ENCODE measurements around the gene ARVCF. TPM values are rescaled to one million over a fixed set of nuclear protein-coding genes. Genes with fewer than 3 reads are reported as not detected.

ARVCF gene
- total and polyA plus RNA-seq, 2 experiments from 2014 or later, result 15.6 to 122 TPM

DNA sequence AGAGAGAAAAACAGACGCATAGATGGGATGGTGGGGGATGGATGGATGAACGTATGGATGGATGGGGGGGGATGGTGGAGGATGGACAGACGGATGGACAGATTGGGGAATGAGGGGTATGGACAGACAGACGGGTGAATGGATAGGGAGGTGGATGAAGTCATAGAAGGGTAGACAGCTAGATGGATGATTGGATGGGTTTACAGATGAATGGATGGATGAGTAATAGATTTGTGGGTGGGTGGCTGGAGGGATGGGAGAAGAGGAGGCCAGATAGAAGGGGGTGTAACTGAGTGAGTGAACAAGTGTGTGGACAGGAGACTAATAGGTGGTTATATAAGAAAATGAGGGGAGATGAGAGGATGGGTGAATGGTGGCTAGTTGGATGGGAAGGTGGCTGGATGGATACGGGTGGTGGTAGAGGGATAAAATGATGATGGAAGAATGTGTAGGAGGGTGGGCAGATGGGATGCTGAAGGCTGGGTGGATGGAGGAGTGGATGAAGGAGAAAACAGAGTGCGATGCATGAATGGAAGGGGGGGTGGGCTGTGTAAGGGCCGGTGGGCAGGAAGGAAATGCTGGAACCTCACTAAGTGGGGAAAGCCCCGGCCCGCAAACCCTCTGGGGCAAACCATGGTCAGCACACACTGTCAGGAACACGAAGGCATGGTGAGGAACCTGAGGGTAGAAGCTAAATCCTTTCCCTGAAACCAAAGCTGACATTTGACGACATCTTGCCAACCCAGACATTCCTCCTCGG lies 21.6 kb downstream of the ARVCF start:
- Mint-ChIP-seq H3K9me3 (no peaks in the 10 kb centered on the region), H3K36me3 (ENCODE audit: low read depth) (no peaks in the 10 kb centered on the region), H3K27ac (no peak overlapping the region), H3K27me3 (ENCODE audit: insufficient read depth, low read depth, poor library complexity) (peaks cover 11% of the 10 kb centered on the region), H3K4me1 (peaks cover 15% of the 10 kb centered on the region), H3K4me3 (no peak overlapping the region)
- no peaks in the 10 kb centered on the region for H3K36me3 ChIP-seq (ENCODE audit: insufficient read depth)
- H3K4me3 ChIP-seq, result no peak overlapping the region
- H4K20me1 ChIP-seq (replicated peaks; ENCODE audit: insufficient read depth), result no peaks in the 10 kb centered on the region
- H3K4me2 ChIP-seq, result no peak overlapping the region
- no peaks in the 10 kb centered on the region for H3K79me2 ChIP-seq (replicated peaks; ENCODE audit: insufficient read depth)
- peaks cover 11% of the 10 kb centered on the region for H3K4me1 ChIP-seq (ENCODE audit: insufficient read depth)
- DNase-seq (ENCODE audit: low spot score), result no peak
- no peak overlapping the region for H3K27ac ChIP-seq (ENCODE audit: low read depth)
- no peak for TF ChIP-seq ZNF114 (CRISPR knock-in tag; IDR thresholded peaks at IDR 0.05)
- TF ChIP-seq, protein P1, sequence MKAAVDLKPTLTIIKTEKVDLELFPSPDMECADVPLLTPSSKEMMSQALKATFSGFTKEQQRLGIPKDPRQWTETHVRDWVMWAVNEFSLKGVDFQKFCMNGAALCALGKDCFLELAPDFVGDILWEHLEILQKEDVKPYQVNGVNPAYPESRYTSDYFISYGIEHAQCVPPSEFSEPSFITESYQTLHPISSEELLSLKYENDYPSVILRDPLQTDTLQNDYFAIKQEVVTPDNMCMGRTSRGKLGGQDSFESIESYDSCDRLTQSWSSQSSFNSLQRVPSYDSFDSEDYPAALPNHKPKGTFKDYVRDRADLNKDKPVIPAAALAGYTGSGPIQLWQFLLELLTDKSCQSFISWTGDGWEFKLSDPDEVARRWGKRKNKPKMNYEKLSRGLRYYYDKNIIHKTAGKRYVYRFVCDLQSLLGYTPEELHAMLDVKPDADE (IDR thresholded peaks at IDR 0.05), result no peak
- no peak for TF ChIP-seq STAT1 (IDR thresholded peaks at IDR 0.05; ENCODE audit: unreplicated experiment)
- no peak for TF ChIP-seq JUNB (IDR thresholded peaks at IDR 0.05; ENCODE audit: unreplicated experiment)
- TF ChIP-seq CREB1 (CRISPR knock-in tag; IDR thresholded peaks at IDR 0.05; ENCODE audit: low read depth), result no peak
- TF ChIP-seq, protein P2, sequence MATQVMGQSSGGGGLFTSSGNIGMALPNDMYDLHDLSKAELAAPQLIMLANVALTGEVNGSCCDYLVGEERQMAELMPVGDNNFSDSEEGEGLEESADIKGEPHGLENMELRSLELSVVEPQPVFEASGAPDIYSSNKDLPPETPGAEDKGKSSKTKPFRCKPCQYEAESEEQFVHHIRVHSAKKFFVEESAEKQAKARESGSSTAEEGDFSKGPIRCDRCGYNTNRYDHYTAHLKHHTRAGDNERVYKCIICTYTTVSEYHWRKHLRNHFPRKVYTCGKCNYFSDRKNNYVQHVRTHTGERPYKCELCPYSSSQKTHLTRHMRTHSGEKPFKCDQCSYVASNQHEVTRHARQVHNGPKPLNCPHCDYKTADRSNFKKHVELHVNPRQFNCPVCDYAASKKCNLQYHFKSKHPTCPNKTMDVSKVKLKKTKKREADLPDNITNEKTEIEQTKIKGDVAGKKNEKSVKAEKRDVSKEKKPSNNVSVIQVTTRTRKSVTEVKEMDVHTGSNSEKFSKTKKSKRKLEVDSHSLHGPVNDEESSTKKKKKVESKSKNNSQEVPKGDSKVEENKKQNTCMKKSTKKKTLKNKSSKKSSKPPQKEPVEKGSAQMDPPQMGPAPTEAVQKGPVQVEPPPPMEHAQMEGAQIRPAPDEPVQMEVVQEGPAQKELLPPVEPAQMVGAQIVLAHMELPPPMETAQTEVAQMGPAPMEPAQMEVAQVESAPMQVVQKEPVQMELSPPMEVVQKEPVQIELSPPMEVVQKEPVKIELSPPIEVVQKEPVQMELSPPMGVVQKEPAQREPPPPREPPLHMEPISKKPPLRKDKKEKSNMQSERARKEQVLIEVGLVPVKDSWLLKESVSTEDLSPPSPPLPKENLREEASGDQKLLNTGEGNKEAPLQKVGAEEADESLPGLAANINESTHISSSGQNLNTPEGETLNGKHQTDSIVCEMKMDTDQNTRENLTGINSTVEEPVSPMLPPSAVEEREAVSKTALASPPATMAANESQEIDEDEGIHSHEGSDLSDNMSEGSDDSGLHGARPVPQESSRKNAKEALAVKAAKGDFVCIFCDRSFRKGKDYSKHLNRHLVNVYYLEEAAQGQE (IDR thresholded peaks at IDR 0.05; ENCODE audit: unreplicated experiment), result no peak
- TF ChIP-seq, protein P3, sequence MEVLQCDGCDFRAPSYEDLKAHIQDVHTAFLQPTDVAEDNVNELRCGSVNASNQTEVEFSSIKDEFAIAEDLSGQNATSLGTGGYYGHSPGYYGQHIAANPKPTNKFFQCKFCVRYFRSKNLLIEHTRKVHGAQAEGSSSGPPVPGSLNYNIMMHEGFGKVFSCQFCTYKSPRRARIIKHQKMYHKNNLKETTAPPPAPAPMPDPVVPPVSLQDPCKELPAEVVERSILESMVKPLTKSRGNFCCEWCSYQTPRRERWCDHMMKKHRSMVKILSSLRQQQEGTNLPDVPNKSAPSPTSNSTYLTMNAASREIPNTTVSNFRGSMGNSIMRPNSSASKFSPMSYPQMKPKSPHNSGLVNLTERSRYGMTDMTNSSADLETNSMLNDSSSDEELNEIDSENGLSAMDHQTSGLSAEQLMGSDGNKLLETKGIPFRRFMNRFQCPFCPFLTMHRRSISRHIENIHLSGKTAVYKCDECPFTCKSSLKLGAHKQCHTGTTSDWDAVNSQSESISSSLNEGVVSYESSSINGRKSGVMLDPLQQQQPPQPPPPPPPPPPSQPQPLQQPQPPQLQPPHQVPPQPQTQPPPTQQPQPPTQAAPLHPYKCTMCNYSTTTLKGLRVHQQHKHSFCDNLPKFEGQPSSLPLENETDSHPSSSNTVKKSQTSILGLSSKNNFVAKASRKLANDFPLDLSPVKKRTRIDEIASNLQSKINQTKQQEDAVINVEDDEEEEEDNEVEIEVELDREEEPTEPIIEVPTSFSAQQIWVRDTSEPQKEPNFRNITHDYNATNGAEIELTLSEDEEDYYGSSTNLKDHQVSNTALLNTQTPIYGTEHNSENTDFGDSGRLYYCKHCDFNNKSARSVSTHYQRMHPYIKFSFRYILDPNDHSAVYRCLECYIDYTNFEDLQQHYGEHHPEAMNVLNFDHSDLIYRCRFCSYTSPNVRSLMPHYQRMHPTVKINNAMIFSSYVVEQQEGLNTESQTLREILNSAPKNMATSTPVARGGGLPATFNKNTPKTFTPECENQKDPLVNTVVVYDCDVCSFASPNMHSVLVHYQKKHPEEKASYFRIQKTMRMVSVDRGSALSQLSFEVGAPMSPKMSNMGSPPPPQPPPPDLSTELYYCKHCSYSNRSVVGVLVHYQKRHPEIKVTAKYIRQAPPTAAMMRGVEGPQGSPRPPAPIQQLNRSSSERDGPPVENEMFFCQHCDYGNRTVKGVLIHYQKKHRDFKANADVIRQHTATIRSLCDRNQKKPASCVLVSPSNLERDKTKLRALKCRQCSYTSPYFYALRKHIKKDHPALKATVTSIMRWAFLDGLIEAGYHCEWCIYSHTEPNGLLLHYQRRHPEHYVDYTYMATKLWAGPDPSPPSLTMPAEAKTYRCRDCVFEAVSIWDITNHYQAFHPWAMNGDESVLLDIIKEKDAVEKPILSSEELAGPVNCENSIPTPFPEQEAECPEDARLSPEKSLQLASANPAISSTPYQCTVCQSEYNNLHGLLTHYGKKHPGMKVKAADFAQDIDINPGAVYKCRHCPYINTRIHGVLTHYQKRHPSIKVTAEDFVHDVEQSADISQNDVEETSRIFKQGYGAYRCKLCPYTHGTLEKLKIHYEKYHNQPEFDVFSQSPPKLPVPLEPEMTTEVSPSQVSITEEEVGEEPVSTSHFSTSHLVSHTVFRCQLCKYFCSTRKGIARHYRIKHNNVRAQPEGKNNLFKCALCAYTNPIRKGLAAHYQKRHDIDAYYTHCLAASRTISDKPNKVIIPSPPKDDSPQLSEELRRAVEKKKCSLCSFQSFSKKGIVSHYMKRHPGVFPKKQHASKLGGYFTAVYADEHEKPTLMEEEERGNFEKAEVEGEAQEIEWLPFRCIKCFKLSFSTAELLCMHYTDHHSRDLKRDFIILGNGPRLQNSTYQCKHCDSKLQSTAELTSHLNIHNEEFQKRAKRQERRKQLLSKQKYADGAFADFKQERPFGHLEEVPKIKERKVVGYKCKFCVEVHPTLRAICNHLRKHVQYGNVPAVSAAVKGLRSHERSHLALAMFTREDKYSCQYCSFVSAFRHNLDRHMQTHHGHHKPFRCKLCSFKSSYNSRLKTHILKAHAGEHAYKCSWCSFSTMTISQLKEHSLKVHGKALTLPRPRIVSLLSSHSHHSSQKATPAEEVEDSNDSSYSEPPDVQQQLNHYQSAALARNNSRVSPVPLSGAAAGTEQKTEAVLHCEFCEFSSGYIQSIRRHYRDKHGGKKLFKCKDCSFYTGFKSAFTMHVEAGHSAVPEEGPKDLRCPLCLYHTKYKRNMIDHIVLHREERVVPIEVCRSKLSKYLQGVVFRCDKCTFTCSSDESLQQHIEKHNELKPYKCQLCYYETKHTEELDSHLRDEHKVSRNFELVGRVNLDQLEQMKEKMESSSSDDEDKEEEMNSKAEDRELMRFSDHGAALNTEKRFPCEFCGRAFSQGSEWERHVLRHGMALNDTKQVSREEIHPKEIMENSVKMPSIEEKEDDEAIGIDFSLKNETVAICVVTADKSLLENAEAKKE (CRISPR knock-in tag; IDR thresholded peaks at IDR 0.05), result no peak
- no peak for TF ChIP-seq EZH2phosphoT487 (IDR thresholded peaks at IDR 0.05; ENCODE audit: unreplicated experiment)
- no peak for TF ChIP-seq ZNF331 (CRISPR knock-in tag; IDR thresholded peaks at IDR 0.05; ENCODE audit: low read depth)
- TF ChIP-seq EZH2 (IDR thresholded peaks at IDR 0.05; ENCODE audit: low read depth, unreplicated experiment), result no peak
- no peak for TF ChIP-seq NANOG (IDR thresholded peaks at IDR 0.05; ENCODE audit: borderline replicate concordance)
- TF ChIP-seq POLR2AphosphoS5 (IDR thresholded peaks at IDR 0.05; ENCODE audit: low read depth), result no peak
- TF ChIP-seq, protein P4, sequence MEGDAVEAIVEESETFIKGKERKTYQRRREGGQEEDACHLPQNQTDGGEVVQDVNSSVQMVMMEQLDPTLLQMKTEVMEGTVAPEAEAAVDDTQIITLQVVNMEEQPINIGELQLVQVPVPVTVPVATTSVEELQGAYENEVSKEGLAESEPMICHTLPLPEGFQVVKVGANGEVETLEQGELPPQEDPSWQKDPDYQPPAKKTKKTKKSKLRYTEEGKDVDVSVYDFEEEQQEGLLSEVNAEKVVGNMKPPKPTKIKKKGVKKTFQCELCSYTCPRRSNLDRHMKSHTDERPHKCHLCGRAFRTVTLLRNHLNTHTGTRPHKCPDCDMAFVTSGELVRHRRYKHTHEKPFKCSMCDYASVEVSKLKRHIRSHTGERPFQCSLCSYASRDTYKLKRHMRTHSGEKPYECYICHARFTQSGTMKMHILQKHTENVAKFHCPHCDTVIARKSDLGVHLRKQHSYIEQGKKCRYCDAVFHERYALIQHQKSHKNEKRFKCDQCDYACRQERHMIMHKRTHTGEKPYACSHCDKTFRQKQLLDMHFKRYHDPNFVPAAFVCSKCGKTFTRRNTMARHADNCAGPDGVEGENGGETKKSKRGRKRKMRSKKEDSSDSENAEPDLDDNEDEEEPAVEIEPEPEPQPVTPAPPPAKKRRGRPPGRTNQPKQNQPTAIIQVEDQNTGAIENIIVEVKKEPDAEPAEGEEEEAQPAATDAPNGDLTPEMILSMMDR (conservative IDR thresholded peaks at IDR 0.05; ENCODE audit: low read depth in 2 of 2), result no peak
- H3K9me2 ChIP-seq (ENCODE audit: insufficient read depth), result no peaks in the 10 kb centered on the region
- no peak for ATAC-seq
- H3F3A ChIP-seq (replicated peaks; ENCODE audit: low read depth), result no peaks in the 10 kb centered on the region
- no peaks in the 10 kb centered on the region for H3K27me3 ChIP-seq (ENCODE audit: insufficient read depth)
- H2AFZ ChIP-seq, result no peak overlapping the region
